Right renal cortex interstitium (tissue), 3 donors: ENCODE data around the gene CRYL1. TPM values are rescaled to one million over a fixed set of nuclear protein-coding genes. Genes with fewer than 3 reads are reported as not detected.

ENCODE experiments used
- DNase-seq, 3 donors: peaks; one replicate each; pipeline ENCODE4 v3.0.0-alpha.2; 2013; ENCODE audit warnings: low read depth in 3 of 3, low spot score in 2 of 3
- polyA plus RNA-seq, 3 donors: library from polyadenylated mRNA; unstranded; fragments of 120-200 nt; gene quantifications; one replicate each; pipeline ENCODE4 v1.2.1, GENCODE V29; 2013; ENCODE audit not compliant: insufficient read length in 3 of 3

CRYL1 gene
- polyA plus RNA-seq, 3 donors: 143 to 151 (median 146) TPM

- DNase-seq: no peak
Observed at GRCh38 chr13:20497006-20497775, 28.5 kb downstream of the CRYL1 start.

- peak in 2 of 3 donors; percentile 50 to 69 for DNase-seq
Observed at GRCh38 chr13:20495087-20496023, 30.3 kb downstream of the CRYL1 start.

- DNase-seq: no peak
Observed at GRCh38 chr13:20494656-20495055, 31.0 kb downstream of the CRYL1 start.

- DNase-seq: no peak
Observed at GRCh38 chr13:20492641-20493040, 33.0 kb downstream of the CRYL1 start.

- no peak for DNase-seq
Observed at GRCh38 chr13:20491926-20492435, 33.7 kb downstream of the CRYL1 start.

- DNase-seq: peak in 1 of 3 donors; percentile 44
Observed at GRCh38 chr13:20489185-20489820, 36.4 kb downstream of the CRYL1 start.

- DNase-seq: no peak
Observed at GRCh38 chr13:20487927-20488326, 37.7 kb downstream of the CRYL1 start.

GRCh38 chr13:20482787-20483186 is 42.9 kb downstream of the CRYL1 start:
- DNase-seq: no peak

- no peak for DNase-seq
Observed at GRCh38 chr13:20482275-20482761, 43.3 kb downstream of the CRYL1 start.

- no peak for DNase-seq
Observed at GRCh38 chr13:20477394-20477793, 48.3 kb downstream of the CRYL1 start.

- no peak for DNase-seq
Observed at GRCh38 chr13:20475927-20476691, 49.5 kb downstream of the CRYL1 start.

GRCh38 chr13:20474515-20474914 is 51.1 kb downstream of the CRYL1 start:
- DNase-seq: no peak

- DNase-seq: no peak
Observed at GRCh38 chr13:20473888-20474287, 51.8 kb downstream of the CRYL1 start.

GRCh38 chr13:20473139-20473538 is 52.5 kb downstream of the CRYL1 start:
- no peak for DNase-seq

GRCh38 chr13:20472531-20472930 is 53.1 kb downstream of the CRYL1 start:
- no peak for DNase-seq

GRCh38 chr13:20470136-20470535 is 55.5 kb downstream of the CRYL1 start:
- no peak for DNase-seq

- DNase-seq: no peak
Observed at GRCh38 chr13:20466371-20466770, 59.3 kb downstream of the CRYL1 start.

- no peak for DNase-seq
Observed at GRCh38 chr13:20465218-20465879, 60.3 kb downstream of the CRYL1 start.

- no peak for DNase-seq
Observed at GRCh38 chr13:20462921-20463320, 62.7 kb downstream of the CRYL1 start.

GRCh38 chr13:20462533-20462915 is 63.1 kb downstream of the CRYL1 start:
- DNase-seq: no peak
